HG03103 (cell line): ENCODE measurements around the gene MEDAG.

Experiments used
- ATAC-seq: cut with Tn5 transposase; IDR thresholded peaks from one replicate; pipeline ENCODE4 v1.9.1; 2021; ENCODE audit warnings: low read depth; ENCODE audit not compliant: unreplicated experiment

Gene MEDAG

DNA sequence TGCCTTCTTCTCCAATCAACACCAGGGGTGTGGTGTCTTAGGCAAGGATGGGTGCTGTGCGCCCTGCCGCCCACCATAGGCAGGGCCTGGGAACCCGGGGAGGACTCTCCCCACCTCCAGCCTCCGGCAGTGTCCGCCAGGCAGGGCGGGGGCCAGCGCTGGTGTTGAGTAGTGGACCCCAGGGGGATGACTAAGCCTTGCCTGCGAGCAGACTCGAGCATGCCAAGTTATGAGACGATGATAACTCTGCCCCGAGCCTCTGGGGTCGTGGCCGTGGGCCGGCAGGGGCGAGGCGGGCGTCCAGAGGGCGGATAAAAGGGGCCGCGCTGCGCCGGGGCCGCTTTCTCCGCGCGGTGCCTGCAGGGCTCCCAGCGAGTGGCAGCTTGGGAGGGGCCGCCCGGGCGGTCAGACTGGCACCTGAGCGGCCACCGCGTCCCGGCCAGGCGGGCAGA lies at the start of gene MEDAG:
Gene MEDAG, plus strand, starts transcription at position 340 of the 452 bp plus-strand sequence. CDS start 245 bp downstream, outside the sequence.
- ATAC-seq = no peak

DNA sequence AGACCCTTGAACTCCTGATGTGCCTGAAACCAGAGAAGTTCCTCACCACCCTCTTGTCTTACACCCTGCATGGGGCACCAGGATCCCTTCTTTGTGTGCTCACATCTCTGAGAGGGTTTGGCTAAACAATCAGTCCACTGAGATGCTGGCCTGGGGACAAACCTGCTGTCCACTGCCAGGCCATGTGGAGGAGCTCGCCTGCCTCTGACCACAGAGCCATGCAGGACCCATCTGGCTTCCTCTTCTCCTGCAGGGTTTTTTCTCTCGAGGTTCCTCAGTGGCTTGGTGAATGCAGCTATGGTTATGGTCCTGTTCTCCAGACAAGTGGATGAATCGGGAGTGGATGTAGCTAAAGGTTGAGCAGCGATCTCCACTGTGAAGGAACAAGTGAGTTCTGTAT lies 49.1 kb upstream of the MEDAG start:
- no peak for ATAC-seq

DNA sequence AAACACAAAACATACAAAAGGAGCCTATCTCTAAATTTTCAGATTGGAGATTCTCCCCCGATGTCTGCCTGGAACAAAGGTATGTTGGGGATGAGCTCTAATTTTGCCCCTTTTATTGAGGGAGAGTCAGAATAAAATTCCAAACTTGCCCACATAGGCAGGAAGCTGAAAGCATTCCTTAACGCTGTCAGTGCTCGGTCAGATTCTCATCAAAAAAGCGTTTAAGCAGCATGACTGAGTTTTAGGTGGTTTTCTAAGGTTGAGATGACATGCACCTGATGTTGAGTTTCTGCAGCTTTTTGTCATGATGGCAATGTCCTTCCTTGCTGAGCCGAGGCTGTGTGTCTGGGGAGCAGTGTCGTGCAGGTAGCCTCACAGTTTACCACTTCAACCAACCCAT lies 48.4 kb upstream of the MEDAG start:
- no peak for ATAC-seq

DNA sequence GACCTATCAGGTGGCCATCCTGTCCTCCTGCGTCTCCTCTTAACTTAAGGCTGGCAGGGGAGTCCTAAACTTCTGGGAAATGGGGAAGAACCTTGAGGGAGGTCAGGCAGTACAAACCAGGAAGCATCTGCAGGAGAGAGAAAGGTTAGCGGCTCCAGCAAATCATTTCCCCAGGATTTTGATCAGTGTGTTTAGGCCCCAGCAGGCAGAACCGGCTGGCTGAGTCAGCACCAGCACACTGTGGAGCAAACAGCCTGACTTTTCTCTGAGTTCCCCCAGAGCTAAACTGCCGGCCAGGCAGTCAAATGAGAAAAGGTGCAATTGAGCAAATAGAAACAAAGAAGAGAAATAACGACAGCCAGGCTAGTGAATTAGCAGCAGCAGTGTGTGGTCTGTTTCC lies 46.7 kb upstream of the MEDAG start:
- no peak for ATAC-seq

DNA sequence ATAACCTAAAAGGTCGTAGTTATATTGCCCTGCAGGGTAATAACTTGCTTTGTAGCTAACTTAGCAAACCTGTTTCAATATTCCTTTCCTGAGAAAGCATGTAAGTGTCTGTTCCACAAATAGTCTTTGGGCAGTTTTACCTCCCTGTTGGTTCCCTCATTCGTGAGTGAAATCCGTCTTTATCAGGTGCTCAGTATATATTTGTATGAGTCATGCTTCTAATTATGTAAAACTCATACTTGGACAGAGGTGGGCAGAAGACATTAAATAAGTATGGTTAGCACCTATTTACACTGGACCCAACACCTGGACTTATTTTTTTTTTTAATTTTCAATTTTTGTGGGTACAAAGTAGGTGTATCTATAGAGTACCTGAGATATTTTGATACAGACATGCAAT lies 44.9 kb upstream of the MEDAG start:
- ATAC-seq = no peak

DNA sequence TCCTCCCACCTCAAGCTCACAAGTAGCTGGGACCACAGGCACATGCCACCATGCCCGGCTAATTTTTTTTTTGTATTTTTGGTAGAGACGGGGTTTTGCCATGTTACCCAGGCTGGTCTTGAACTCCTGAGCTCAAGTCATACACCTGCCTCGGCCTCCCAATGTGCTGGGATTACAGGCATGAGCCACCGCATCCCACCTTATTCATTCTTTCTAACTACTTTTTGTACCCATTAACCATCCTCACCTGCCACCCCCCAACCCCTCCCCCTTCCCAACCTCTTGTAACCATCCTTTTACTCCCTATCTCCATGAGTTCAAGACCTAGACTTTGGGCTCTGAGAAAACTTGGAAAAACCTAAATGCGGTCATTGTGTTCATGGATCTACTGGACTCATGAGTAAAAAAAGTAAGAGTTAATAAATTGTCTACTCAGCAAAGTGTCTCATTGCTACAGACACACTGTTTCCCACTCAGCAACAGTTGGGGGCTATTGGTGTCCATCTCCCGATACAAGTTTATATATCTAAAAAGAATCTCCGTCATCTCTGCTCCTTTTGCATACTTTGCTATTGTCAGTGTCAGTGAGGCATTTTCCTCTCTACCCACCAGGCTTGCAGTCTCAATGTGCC lies 44.1 kb upstream of the MEDAG start:
- no peak for ATAC-seq

DNA sequence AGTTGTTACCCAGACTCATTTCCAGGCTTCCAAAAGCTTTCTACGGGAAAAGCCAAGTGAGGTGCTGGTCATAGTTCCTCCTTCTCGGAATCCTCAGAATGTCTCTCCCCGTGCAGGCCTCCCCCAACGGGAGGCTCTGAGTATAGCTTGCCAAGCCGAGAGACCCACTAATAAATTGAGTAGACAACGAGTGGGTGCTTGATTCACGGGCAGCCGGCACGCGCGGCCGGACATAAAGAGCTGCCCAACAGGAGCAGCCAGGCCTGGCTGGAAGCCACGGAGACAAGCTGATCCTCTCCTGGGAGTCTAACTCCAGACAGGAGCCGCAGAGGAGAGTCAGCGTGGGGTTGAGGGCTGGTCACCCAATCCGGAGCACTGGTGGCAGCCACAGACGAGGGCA lies 43.4 kb upstream of the MEDAG start:
- no peak for ATAC-seq

DNA sequence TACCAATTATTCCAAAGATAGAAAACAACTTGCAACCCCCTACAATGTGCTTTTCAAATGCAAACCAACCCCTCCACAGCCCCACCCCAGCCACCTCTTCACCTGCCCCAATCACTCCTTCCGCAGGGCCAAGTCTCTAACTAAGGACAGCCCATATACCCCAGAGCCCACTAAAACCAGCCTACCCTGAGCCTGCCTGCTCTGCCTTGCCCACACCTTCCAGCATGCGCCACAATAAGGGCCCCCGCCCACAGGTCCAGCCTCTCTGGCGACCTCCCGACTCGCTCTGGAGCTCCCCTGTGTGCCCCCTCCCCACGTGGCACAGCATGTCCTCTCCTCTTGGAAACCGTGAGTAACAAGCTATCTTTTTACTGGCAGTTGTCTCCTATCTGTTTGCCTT lies 42.8 kb upstream of the MEDAG start:
- ATAC-seq = no peak

DNA sequence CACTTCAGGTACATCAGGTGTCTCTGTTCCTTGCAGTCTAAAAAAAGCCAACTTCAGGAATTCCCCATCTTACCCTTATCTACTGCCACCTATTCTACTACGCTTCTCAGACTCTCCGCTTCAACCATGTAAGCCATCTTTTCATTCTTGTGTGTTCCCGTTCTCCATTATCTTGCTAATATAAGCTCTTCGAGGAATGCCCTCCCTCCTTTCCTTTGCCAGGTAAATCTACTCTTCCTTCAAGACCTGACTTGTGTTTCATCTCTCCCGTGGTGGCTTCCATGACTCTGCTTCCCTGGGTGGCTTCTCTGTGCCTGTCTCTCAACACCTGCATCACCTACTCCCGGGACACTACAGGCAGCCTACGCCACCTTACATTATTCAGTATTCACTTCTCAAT lies 42.3 kb upstream of the MEDAG start:
- no peak for ATAC-seq

DNA sequence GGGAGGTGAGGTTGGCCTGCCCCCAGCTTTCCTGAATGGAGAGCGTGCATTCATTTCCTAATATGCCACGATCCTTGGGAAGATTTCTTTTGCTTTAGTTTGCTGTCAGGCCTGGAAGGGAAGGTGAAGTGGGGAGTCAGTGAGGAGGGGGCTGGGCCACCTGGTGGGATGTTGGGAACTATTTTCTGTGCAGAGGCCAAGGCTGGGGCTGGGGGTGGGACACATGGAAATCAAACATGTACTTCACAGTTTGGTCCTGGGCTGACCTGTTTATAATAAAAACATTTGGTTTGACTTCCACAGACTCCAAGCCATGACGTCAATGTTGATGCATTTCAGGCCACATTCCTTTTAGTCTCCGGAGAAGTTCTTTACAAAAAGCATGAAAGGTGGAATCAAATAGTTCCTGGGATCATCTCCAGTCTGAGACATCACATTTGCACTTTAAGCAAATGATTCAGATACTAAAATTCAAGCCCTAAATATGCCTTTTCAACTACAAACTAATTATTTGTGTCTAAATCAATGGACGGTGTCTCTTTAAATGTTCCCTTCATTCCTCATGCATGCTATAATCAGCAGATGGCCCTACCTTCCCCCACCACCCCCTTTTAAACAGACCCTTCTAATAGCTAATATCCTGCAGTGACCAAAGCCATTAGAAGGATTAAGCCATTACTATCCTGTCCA lies 41.5 kb upstream of the MEDAG start:
- ATAC-seq = no peak

DNA sequence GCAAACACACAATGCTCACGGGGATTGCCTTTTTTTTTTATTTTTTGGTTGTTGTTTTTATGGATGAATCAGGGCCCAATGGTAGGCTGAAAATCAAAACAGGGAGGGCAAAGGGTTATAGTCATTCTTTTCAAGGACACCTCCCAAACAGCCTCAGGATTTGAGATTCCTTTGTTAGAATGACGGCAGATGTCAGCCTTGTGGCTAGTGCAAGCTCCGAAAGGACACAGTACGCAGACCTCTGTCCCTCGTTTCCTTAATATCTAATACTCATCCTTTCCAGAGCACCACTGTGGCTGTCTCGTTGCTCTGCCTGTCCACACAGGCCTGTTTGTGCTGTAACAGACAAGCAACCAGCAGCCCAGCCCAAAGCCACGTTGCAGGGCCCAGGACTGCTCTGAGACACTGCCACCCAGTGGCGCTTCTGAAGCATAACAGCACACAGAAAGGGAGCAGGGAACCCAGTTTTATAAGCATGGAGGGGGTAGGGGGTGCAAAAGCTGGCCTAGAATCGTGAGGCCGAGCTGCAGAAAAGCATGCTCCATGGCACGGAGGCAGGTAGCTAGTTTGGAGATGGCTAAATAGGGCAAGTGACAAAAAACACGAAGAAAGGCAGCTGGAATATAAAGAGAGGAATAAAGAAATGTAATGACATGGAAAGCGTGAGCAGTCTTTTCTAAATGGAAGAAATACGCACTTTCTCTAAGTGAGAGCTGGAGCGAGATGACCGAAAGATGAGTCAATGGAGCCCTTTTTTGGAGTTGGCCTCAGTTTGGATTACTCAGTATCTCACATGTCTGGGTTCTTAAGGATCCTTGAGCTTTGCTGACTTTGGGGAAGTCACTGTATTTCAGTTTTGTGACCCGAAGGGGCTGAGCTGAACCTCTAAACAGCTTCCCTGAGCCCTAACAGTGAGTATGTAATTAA lies 40.7 kb upstream of the MEDAG start:
- ATAC-seq = peak; percentile 74

DNA sequence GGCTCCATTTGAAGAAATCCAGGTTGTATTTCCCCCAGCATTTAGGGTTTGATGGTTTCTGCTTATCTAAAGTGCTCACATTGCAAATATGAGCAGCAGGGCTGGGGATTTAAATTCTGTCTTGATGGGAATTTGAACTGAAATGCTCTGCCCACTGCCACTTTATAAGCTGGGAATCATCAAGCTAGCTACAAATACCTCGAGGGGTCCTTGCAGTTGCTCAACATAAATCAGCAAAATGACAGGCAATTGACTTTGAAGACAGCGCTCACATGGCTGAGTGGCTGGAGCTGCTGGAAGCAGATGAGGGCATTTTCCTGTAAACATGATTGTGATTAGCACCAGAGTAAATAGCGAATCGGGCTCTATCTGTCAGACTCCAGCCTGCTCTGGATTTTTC lies 39.4 kb upstream of the MEDAG start:
- ATAC-seq = no peak

DNA sequence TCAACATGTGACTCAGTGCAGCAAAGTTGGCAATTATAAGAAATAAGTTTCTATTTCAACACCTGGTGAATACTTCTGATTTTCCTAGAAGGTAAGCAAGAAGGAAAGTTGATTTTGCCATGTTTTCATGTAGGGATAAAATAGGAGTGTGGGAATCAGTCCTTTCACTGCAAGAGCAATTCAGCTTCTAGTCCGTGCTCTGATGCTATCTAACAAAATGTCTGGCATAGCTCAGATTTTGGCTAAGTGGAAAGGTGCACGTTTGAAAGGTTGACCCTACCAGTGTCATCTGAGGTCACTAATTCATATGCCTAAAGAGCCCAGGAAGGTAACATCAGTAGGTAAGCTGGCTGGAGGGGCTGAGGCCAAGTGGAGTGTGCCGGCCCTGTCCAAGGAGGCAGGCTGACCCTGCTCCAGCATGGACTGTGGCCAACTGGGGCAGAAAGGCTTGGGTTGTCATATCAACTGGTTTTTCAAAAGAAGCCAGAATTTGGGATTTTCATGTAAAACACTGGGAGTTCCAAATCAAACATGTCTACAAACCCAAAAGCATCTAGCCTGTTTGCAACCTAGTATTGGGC lies 38.9 kb upstream of the MEDAG start:
- no peak for ATAC-seq

DNA sequence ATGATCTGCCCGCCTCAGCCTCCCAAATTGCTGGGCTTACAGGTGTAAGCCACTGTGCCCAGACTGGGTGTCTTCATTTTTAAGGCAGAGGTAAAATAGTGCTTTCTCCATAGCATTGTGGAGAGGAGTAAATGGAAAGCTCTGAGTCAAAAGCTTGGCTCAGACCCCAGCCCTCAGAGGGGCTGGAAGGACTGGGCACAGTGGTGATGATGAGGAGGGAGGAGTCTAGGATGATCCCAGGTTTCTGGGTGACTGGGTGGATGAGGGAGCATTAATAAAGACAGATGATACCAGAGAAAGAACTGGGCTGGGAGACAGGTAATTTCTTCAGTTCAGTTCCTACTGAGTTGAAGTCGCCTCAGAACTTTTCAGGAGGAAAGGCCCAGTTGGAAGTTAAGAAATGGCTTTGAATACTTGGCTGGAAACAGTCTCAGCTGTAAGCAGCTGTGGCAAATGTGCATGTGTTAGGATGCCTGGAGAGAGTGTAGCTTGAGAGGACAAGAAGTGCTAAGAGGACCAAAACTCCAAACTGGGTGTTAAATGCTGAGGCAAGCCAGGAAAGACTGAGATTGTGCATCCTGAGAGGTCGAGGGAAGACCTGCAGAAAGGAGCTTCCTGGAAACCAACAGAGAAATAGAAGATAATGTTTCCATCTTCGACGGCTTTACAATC lies 37.1 kb upstream of the MEDAG start:
- ATAC-seq = no peak

DNA sequence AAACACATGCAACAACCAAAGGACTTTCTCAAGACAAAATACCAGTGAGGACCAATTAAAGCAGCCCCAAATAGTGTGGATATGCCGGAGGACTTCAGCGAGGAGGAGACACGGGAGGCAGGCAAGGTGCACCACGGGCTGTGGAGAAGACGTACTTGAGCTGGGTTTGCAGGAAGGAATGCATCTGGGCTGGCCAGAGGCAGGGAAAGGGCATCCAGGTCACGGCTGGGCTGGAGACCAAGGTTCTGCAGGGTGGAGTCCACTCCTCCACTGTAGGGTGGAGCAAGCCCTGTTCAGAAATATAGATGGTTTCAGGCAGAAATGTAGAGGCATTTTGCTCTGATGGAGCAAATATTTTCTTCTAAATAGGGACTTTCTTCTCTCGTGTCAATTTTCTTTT lies 36.6 kb upstream of the MEDAG start:
- no peak for ATAC-seq

DNA sequence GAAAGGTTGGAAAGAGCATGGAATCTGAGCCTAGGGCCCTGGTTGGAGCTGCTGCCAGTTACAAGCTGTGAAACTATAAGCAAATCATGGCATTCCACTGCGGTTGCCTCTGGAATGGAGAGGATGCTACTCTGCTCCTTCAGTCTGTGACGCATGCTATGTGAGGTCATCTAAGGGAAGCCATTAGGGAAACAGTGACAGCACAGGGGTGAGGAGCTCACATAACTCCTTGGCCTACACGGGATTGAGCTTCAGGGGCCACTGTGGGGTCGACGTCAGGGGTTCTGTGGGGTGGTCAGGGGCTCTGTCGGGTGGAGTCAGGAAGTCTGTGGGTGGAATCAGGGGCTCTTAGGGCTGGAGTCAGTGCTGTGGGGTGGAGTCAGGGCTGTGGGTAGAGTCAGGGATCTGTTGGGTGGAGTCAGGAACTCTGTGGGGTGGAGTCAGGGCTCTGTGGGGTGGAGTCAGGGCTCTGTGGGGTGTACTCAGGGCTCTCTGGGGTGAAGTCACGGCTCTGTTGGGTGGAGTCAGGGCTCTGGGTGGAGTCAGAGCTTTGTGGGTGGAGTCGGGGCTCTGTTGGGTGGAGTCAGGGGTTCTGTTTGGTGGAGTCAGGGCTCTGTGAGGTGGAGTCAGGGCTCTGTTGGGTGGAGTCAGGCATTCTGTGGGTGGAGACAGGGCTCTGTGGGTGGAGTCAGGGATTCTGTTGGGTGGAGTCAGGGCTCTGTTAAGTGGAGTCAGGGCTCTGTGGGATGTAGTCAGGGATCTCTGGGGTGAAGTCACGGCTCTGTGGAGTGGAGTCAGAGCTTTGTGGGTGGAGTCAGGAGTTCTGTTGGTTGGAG lies 35.8 kb upstream of the MEDAG start:
- ATAC-seq = peak; percentile 77

DNA sequence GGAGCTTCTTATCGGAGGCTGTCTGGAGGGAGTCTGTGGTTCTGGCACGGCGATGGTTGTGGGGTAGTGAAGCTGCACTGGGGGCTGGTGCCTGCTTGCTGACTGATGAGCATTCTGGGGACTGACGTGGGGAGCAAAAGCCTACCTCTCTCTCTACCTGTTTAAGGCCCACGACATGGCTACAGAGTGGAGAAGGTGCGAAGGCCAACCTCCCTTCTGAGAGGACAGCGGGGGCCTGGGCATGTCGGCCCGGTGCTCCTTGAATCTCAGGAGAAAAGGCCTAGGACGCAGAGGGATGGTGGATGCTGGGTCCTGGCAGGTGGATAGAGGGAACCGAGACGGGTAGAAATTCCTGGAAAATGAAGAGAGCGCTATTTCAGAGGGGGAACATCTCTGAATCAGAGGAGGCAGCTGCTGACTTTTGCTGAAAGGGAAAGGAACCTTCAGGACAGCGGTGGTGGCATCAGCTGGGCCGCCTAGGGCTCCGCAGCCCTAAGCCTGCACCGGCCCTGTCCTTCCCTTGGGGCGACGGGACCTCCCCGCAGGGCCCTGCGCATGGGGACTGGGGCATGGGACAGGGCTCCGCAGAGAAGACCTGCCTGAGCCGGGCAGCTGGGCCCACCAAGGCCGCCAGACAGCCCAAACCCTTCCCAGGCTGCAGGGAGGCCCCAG lies 35.0 kb upstream of the MEDAG start:
- no peak for ATAC-seq

DNA sequence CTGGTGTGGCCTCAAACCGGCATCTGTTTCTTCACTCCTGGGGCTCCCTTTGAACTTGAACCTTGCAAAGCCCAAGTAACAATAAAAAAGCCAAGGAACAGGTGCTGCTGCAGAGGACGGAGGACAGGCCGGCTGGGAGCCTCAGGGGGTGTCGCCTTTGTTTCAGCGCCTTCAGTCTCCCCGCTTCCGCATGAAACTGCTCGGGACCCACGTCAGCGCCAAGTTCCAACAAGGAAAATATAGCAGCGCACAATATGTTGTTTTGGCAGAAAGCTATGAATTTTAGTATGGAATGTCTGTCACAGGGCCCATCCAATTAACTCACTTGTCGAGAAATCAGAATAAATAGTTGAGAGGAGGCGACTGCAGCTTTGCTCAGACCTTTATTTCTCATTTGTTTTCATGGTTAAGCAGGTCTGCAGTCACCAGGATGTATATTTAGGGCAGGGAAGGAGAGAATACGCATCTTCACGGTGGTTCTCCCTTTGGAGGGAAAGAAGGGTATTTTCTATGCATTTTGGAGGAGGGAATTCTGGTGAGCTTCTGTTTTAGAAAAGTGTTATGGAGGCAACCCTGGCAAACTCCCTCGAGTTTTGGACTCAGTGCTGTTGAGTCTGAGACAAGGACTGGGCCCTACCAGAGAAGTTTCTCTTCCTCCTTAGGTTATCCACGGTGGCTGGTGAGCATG lies 34.3 kb upstream of the MEDAG start:
- no peak for ATAC-seq

DNA sequence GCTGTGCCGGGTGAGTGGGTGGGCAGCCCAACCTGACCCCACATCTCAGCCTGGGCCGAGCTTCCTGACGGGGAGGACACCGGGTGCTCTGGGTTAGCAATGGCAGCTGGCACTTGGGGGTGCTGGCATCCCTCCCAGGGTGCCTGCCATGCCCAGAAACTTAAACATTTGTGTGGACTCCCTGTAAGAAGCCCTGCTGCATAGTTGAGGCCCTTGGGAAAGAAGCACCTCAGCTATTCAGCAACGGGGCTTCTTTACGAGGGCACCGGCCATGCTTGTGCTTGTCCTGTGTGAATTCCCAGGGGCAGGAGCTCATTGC lies 33.8 kb upstream of the MEDAG start:
- no peak for ATAC-seq
